HUDEP-2 (cell line): ENCODE measurements around the gene FARP1.
"Not testable (repeated sequence)": the region's sequence is repeated elsewhere in the genome, so short reads cannot be mapped to it uniquely, and the experiment has no call there.

Experiments
- DNase-seq, 76 experiments: peaks; one replicate each; lab custom pipeline; 2025; ENCODE audit not compliant: unreplicated experiment in 76 of 76; lab: John Stamatoyannopoulos, UW

The FARP1 gene

GRCh38 chr13:98350746-98351330 lies 207.9 kb downstream of the FARP1 start:
- no peak for DNase-seq

GRCh38 chr13:98351636-98352035 lies 208.7 kb downstream of the FARP1 start:
- DNase-seq, result no peak

GRCh38 chr13:98352226-98352625 lies 209.3 kb downstream of the FARP1 start:
- DNase-seq, result no peak

- DNase-seq, result no peak
Measured at GRCh38 chr13:98353750-98354149, 210.9 kb downstream of the FARP1 start.

GRCh38 chr13:98358937-98359336 lies 216.0 kb downstream of the FARP1 start:
- DNase-seq, result no peak

GRCh38 chr13:98360545-98360944 lies 217.7 kb downstream of the FARP1 start:
- DNase-seq, result no peak

- DNase-seq, result no peak
Measured at GRCh38 chr13:98363326-98363725, 220.4 kb downstream of the FARP1 start.

GRCh38 chr13:98364179-98364578 lies 221.3 kb downstream of the FARP1 start:
- DNase-seq, result no peak

- no peak for DNase-seq
Measured at GRCh38 chr13:98364647-98365046, 221.8 kb downstream of the FARP1 start.

- DNase-seq, result no peak
Measured at GRCh38 chr13:98365302-98365701, 222.4 kb downstream of the FARP1 start.

- DNase-seq, result no peak
Measured at GRCh38 chr13:98366010-98366409, 223.1 kb downstream of the FARP1 start.

- no peak for DNase-seq
Measured at GRCh38 chr13:98366443-98366842, 223.5 kb downstream of the FARP1 start.

- no peak for DNase-seq
Measured at GRCh38 chr13:98366959-98367358, 224.1 kb downstream of the FARP1 start.

- DNase-seq, result no peak
Measured at GRCh38 chr13:98368019-98368418, 225.1 kb downstream of the FARP1 start.

GRCh38 chr13:98369520-98369919 lies 226.6 kb downstream of the FARP1 start:
- DNase-seq, result not testable (repeated sequence)

- DNase-seq, result no peak
Measured at GRCh38 chr13:98370261-98370660, 227.4 kb downstream of the FARP1 start.

- no peak for DNase-seq
Measured at GRCh38 chr13:98370806-98371515, 228.1 kb downstream of the FARP1 start.

- DNase-seq, result no peak
Measured at GRCh38 chr13:98371516-98372023, 228.7 kb downstream of the FARP1 start.

- no peak for DNase-seq
Measured at GRCh38 chr13:98372876-98373275, 230.0 kb downstream of the FARP1 start.

GRCh38 chr13:98374750-98375149 lies 231.9 kb downstream of the FARP1 start:
- DNase-seq, result no peak

- DNase-seq, result no peak
Measured at GRCh38 chr13:98377635-98378378, 234.9 kb downstream of the FARP1 start.

- no peak for DNase-seq
Measured at GRCh38 chr13:98384739-98385138, 241.8 kb downstream of the FARP1 start.
